D341Med (cell line): ENCODE results near the gene EML2.
"Not testable (repeated sequence)": the region's sequence is repeated elsewhere in the genome, so short reads cannot be mapped to it uniquely, and the experiment has no call there.

Source experiments
- DNase-seq: peaks from one replicate; pipeline ENCODE4 v3.0.0; 2012; ENCODE audit warnings: low spot score

The EML2 gene, protein sequence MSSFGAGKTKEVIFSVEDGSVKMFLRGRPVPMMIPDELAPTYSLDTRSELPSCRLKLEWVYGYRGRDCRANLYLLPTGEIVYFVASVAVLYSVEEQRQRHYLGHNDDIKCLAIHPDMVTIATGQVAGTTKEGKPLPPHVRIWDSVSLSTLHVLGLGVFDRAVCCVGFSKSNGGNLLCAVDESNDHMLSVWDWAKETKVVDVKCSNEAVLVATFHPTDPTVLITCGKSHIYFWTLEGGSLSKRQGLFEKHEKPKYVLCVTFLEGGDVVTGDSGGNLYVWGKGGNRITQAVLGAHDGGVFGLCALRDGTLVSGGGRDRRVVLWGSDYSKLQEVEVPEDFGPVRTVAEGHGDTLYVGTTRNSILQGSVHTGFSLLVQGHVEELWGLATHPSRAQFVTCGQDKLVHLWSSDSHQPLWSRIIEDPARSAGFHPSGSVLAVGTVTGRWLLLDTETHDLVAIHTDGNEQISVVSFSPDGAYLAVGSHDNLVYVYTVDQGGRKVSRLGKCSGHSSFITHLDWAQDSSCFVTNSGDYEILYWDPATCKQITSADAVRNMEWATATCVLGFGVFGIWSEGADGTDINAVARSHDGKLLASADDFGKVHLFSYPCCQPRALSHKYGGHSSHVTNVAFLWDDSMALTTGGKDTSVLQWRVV

GRCh38 chr19:45638930-45639729 is at the start of gene EML2:
Gene EML2, minus strand, starts transcription at chr19:45639397. Its CDS starts 21 bp downstream, at chr19:45639376.
- peak; percentile 67 for DNase-seq

DNA sequence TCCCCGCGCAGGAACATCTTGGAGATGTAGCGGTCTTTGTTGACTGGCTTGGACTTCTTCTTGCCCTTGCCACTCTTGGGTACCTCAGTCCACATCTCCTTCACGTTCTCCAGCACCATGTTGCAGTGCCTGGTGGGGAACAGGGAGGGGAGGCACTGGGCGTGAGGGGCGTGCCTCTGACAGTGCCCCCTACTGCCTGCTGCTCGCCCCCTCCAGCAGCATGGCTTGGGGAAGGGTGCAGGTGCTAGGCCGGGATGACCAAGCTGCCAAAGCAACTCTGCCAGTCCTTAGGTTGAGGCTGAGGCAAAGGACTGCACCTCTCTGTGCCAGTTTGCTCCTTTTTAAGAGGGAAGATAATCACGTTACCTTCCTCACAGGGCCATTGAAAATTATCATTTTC is 48.4 kb upstream of the EML2 start:
- DNase-seq, result no peak

DNA sequence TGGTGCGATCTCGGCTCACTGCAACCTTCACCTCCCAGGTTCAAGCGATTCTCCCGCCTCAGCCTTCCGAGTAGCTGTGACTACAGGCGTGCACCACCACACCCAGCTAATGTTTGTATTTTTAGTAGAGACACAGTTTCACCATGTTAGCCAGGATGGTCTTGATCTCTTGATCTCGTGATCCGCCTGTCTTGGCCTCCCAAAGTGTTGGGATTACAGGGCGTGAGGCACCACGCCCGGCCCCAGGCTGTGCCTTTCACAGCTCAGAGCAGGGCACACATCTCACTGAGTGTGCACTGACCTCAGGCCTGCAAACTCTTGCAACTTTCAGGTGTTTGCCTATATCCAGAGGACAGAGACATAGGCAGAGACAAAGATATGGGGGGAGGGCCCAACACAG is 45.8 kb upstream of the EML2 start:
- not testable (repeated sequence) for DNase-seq

- DNase-seq, result no peak
These were observed 43.7 kb upstream of the EML2 start for GRCh38 chr19:45682908-45683307.

DNA sequence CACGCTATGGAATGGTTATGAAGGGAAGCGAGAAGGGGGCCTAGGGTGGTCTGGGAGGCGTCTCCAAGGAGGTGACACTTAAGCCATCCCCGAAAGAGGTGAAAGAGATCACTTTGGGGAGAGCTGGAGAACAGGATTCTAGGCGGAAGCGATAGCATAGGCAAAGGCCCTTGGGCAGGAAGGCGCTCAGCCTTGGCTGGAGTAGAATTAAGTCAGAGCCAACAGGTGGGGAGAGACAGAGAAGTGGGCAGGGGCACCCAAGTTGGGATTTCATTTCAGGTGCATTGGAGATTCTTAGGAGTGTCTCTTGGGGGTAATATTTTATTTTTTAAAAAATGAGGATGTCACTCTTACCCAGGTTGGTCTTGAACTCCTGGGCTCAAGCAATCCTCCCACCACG is 42.9 kb upstream of the EML2 start:
- no peak for DNase-seq

DNA sequence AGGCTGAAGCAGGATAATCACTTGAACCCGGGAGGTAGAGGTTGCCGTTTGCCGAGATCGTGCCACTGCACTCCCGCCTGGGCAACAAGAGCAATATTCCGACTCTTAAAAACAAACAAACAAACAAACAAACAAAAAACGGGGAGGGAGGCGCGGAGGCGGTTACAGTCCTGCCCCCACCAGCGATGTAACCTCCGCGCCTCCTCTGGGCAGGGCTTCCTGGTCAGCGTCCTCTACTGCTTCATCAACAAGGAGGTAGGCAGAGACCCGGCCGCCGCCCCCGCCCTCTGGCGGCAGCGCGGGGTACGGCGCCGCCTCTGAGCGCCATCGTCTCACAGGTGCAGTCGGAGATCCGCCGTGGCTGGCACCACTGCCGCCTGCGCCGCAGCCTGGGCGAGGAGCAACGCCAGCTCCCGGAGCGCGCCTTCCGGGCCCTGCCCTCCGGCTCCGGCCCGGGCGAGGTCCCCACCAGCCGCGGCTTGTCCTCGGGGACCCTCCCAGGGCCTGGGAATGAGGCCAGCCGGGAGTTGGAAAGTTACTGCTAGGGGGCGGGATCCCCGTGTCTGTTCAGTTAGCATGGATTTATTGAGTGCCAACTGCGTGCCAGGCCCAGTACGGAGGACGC is 42.3 kb upstream of the EML2 start:
- peak; percentile 91 for DNase-seq

GRCh38 chr19:45677351-45678230 is 38.4 kb upstream of the EML2 start:
- DNase-seq, result no peak

GRCh38 chr19:45676851-45677263 is 37.7 kb upstream of the EML2 start:
- no peak for DNase-seq

- no peak for DNase-seq
These were observed 35.7 kb upstream of the EML2 start for GRCh38 chr19:45674946-45675345.

GRCh38 chr19:45670670-45671453 is 31.7 kb upstream of the EML2 start:
- peak; percentile 94 for DNase-seq

- DNase-seq, result no peak
These were observed 29.2 kb upstream of the EML2 start for GRCh38 chr19:45668342-45668871.

DNA sequence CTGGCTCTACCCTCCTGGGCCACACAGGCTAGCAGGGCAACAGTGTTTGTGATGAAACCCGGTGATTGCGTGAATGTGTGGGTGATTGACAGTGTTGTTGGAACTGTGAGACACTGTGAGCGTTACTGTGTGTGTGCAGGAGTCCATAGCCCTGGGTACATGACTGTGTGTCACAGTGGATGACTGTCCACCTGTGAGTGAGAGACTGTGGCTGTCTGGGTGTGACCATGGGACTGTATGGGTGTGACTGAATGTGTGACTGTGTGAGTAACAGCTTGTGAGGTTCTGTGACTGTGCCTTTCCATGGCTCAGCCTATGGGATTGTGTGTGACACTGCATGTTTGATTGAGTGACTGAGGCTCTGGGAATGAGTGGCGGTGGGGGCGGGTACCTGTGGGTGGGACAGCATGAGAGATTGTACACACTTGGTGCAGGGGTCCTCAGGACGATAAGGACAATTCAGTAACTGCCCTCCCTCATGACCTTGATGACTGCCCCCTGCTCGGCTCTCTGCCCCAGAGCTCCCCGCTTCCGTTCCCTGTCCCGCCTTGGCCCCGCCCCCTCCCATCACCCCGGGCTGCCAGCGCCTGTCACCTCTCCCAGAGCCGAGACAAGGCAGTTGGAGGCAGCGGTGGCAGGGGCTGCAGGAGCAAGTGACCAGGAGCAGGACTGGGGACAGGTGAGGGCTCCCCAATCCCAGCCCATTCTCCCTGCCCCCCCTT is 28.6 kb upstream of the EML2 start, which contains the start of gene GIPR:
Gene GIPR, plus strand, starts transcription at position 602 of the 722 bp plus-strand sequence. CDS start 1,300 bp downstream, outside the sequence.
- DNase-seq, result peak; percentile 86

DNA sequence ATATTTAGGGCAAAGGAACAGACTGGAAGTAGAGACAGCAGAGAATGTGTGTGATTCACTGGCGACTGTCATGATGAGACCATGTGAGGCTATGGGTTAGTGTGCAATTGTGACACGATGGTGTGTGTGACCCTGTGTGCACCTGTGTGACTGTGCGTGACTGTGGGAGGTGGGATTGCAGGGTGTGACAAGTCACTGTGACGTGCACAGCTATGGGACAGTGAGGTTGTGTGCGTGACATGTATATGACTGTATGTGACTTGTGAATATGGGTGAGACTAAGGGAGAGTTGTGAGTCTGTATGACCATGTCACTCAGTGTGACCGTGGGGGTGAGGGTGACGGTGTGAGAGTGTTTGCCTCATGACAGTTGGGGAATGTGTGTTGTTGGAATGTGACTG is 25.4 kb upstream of the EML2 start:
- DNase-seq, result no peak

DNA sequence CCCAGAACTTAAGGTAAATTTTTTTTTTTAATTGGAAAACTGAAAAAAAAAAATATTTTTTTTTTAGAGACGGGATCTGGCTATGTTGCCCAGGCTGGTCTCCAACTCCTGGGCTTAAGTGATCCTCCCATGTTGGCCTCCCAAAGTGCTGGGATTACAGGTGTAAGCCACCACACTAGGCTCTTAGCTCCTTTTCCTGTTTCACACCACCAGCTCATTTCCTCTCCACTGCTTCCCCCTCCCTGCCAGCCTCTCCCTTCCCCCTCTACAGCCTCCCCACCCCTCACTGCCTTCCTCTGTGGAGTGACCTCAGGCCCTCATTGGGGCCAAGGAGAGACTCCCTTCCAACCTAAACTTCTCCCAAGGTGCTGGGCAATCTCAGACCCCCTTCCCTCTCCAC is 24.6 kb upstream of the EML2 start:
- DNase-seq, result no peak

- DNase-seq, result peak; percentile 27
These were observed 21.4 kb upstream of the EML2 start for GRCh38 chr19:45660636-45661035.

- peak; percentile 27 for DNase-seq
These were observed 20.0 kb upstream of the EML2 start for GRCh38 chr19:45659096-45659729.

GRCh38 chr19:45657520-45658167 is 18.4 kb upstream of the EML2 start:
- DNase-seq, result peak; percentile 75

GRCh38 chr19:45655073-45655472 is 15.9 kb upstream of the EML2 start:
- DNase-seq, result no peak
